NCI-H82 treated with DMSO at 0.1 percent for 48 hours (cell line): ENCODE data around the gene ALPK3.

ENCODE experiments used
- DNase-seq: peaks from one replicate; lab custom pipeline; 2025; ENCODE audit not compliant: unreplicated experiment; lab: John Stamatoyannopoulos, UW

Gene ALPK3

GRCh38 chr15:84797212-84797611 lies 19.9 kb upstream of the ALPK3 start:
- DNase-seq: no peak

DNA sequence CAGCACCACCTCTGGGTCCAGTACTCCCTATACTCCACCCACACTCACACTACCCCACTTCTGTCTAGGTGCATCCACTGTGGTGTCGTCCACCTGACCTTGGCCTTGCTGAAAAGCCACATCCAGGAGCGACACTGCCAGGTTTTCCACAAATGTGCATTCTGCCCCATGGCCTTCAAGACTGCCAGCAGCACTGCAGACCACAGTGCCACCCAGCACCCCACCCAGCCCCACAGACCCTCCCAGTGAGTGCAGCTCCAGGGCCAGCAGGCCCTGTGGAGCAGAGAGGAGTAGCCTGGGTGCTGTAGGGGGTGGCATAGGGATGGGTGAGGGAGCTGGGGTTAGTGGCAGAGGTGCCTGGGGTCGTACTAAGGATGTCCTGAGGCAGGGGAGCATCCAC lies 19.4 kb upstream of the ALPK3 start:
- no peak for DNase-seq

DNA sequence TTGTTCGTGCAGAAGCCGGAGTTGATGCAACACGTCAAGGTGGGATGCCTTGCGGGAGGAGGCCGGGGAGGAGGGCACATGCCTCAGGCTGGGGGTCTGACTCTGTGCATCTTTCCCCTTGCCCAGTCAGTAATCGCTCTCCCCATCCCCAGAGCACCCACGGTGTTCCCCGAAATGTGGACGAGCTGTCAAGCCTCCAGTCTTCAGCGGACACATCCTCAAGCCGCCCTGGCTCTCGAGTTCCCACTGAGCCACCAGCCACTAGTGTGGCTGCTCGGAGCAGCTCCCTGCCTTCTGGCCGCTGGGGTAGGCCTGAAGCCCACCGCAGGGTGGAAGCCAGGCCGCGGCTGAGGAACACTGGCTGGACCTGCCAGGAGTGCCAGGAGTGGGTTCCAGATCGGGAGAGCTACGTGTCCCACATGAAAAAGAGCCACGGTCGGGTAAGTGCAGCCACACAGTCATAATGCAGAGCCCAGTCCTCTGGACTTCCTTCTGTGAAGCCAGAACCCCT lies 18.7 kb upstream of the ALPK3 start:
- no peak for DNase-seq

- DNase-seq: no peak
These were observed 17.5 kb upstream of the ALPK3 start for GRCh38 chr15:84799511-84800187.

DNA sequence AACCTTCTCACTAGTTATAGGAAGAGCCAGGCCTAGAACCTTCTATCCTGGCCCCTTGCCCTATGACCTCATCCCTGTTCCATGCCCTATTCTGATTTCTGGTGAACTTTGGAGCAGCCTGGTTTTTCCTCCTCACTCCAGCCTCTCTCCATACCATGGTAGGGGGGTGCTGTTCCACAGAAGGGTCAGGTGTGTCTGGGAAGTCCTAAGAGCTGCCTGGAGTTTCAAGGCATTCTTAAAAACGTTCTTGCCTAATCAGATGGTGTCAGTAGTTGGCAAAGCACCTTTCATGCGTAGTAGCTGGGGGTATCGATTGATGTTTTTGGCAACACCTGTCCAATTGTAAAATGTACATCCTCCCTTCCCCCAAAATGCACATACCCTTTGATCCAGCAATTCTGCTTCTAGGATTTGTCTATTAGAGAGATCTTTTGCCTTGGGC lies 16.8 kb upstream of the ALPK3 start:
- no peak for DNase-seq

GRCh38 chr15:84804005-84804900 lies 12.9 kb upstream of the ALPK3 start:
- DNase-seq: no peak

GRCh38 chr15:84805221-84805620 lies 11.9 kb upstream of the ALPK3 start:
- no peak for DNase-seq

- DNase-seq: no peak
These were observed 9.9 kb upstream of the ALPK3 start for GRCh38 chr15:84807228-84807627.

DNA sequence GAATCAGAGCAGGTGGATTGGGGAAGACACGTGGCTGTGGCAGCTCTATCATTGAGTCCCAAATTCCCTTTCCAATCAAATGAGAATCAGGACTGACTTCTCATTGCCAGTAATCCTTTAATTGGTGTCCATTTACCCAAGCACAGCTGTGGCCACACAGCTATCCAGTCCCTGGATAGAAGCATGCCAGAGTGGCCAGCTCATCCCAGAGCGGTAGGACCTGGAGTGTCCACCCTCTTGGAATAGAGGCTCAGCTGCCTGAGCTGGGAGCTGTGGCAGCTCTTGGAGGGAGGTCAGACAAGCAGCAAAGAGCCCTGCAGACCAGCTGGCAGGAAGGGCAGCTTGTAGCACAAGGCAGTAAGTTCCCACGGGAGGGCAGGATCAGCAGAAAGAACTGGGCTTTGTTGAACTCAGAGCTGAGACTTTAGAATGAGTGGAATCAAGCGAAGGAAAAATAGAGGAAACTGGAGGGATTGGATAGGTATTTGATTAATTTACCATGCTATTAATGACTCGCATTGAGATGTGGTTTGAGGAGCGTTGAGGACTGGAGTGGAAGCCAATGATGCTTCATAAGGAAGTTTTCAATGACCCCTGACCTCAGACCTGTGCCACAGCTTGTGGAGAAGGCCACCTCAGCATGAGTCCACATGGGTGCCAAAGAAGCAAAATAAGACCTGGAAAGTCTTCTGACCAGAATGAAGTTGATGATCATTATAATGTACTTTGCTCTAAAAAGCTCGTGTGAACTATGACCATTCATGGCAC lies 6.9 kb upstream of the ALPK3 start:
- no peak for DNase-seq

GRCh38 chr15:84811151-84811550 lies 6.0 kb upstream of the ALPK3 start:
- no peak for DNase-seq

- no peak for DNase-seq
These were observed 5.3 kb upstream of the ALPK3 start for GRCh38 chr15:84811828-84812227.

DNA sequence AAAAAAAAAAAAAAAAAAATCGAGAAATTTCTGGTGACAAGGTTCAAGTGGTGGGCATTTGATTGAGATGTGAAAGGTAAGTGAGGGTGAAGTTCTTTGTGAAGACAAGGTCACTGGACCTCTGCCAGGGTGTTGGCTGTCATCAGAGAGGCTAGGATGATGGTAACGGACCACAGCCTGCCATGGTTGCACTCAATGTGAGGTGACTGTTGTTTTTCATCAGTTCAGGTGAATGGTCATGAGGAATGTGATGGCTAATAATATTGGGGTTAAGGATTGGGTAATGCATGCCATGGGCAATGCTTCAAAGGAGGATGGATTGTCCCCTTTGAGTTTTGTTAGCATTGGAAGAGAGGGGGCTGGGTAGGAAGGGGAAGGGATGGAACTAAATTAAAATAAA lies 4.3 kb upstream of the ALPK3 start:
- DNase-seq: no peak

GRCh38 chr15:84813435-84813834 lies 3.7 kb upstream of the ALPK3 start:
- DNase-seq: no peak

DNA sequence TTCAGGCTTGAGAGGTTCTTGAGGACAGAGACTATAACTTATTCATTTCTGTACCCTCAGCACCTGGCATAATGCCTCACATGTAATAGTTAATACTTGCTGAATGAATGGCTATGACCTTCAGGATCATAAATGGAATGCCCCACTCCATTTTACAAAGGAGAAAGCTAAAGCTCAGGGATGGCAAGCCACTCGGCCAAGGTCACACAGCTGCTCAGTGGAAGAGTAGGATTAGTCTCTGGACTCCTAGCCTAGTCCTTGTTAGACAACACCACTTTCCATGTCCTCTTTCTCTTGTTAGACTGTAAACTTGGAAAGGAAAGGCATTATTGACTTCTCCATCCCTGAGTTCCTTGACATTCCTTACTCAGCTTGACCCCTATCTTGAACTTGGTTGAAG lies 3.2 kb upstream of the ALPK3 start:
- no peak for DNase-seq

DNA sequence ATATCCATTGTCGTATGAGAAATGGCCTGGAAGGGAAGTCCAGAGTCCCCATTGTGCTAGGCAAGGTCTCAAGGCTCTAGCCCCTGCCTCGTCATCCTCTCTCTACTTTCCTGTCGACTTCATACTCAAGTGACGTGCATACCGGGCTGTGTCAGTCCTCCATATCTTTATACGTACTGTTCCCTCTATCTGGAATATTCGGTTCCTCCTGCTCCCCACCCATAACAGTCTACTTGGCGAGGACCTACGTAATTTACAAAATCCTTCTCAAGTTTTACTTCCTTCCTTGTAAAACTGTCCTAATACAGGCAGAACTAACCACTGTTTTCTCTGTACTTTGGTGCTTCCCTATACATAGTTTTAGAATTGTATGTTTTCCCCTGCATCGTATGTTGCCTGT lies 2.2 kb upstream of the ALPK3 start:
- no peak for DNase-seq

DNA sequence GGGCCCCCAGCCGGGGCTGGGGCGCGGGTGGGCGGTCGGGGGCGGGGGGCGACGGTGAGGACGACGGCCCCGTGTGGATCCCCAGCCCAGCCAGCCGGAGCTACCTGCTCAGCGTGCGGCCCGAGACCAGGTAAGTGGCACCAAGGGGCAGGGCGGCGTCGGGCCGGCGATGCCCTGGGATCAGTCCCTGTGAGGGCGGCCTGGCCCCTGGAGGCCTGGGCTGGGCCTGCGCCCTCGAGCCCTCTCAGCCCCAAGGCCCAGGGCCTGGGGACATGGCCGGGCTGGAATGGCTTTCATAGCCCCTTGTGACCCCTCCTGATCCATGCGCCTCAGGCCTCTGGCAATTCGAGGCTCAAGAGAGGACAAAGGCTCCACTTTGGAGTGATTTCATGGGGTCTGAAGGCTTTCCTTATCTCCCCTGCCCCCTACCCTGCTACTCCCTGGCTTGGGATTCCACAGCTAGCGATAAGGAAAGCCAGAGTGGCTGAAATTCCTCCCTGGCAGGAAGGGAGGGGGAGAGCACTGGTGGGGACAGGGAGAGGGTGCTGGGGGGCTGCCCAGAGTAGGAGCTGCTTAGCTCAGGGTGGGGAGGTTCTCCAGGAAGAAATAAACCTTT lies 418 bp downstream of the ALPK3 start:
- no peak for DNase-seq

DNA sequence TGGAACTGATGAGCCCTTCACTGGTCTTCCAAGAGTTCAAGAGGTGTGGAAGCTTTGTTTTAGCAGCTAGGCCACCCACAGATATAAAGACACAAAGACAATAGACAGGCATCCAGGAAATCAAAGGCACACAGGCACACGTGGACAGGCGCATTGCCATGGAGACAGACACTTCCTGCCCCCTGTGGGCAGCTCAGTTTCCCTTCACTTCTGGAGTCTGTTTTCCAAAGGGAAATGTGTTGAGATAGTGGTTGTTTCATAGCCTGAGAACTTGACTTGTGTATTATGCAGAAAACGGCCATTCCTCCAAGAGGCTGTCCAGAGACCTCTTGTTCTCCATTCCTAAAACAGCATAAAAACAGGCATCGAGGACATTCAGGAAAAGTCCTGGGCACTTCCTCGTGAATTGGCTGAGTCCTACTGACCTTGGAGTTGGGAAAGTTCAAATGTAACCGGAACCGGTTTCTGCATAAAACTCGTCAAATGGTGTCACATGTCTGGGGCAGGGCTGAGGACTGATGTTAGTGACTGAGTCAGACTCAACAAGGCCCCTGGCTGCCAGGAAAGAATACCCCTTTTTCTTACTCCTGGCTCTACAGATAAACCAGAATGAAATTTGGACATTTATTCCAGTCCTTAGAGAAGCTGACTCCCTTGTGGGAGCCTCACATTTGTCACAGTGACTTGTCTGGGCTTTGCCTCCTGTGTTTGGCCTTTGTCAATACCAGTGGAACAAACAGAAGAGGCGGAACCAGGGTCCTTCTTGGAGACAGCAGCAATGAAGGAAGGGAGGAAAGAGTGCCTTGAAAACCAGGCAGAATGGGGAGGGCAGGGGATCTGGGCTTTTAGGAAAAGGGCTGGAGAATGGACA lies 1.3 kb downstream of the ALPK3 start:
- no peak for DNase-seq

GRCh38 chr15:84819291-84819768 lies 2.2 kb downstream of the ALPK3 start:
- no peak for DNase-seq

GRCh38 chr15:84819791-84820190 lies 2.6 kb downstream of the ALPK3 start:
- no peak for DNase-seq

DNA sequence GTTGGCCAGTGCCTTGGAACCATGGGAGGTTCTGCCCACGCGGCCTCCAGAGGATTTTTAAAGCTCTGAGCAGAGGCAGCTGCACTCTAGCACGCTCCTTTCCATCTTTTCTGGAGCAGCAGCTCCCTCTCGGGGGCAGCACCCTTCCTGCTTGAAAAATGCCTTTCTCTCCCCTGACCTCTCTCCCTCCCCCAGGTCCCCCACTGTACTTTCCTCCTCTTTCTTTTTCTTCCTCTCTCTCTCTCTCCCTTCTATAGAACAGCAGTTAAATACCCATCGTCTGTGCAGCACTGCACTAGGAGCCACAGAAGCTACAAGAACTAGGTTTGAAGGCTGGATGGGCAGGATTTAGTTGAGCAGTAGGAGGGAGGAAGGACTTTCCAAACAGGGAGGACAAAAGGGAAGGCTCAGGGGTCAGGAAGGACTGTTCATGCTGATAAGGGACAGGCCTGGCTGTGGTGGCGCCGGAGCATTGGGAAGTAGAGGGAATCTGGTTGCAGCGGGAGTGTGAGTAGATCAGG lies 4.4 kb downstream of the ALPK3 start:
- no peak for DNase-seq
